ENCODE results near the gene S1PR2.
"Not testable (repeated sequence)": the region's sequence is repeated elsewhere in the genome, so short reads cannot be mapped to it uniquely, and the experiment has no call there.

Gene S1PR2

GRCh38 chr19:10203686-10204085 lies 27.4 kb downstream of the S1PR2 start:
- TF ChIP-seq, protein P1, sequence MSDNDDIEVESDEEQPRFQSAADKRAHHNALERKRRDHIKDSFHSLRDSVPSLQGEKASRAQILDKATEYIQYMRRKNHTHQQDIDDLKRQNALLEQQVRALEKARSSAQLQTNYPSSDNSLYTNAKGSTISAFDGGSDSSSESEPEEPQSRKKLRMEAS (IDR thresholded peaks at IDR 0.05; ENCODE audit: low read depth, low read length): no peak
- TF ChIP-seq POLR2A (IDR thresholded peaks at IDR 0.05; ENCODE audit: extremely low read depth, insufficient read length) (no peak), CTCF (IDR thresholded peaks at IDR 0.05; ENCODE audit: low read depth, low read length) (no peak), MYC (IDR thresholded peaks at IDR 0.05; ENCODE audit: low read depth, low read length) (no peak)
- H3K4me3 ChIP-seq (ENCODE audit: low read depth, low read length): no peak overlapping the region
- no peak for DNase-seq (ENCODE audit: low read depth)

- no peak overlapping the region for H3K4me3 ChIP-seq (ENCODE audit: low read depth, low read length)
- no peak for DNase-seq (ENCODE audit: low read depth)
Measured at GRCh38 chr19:10201176-10201575, 30.0 kb downstream of the S1PR2 start.

DNA sequence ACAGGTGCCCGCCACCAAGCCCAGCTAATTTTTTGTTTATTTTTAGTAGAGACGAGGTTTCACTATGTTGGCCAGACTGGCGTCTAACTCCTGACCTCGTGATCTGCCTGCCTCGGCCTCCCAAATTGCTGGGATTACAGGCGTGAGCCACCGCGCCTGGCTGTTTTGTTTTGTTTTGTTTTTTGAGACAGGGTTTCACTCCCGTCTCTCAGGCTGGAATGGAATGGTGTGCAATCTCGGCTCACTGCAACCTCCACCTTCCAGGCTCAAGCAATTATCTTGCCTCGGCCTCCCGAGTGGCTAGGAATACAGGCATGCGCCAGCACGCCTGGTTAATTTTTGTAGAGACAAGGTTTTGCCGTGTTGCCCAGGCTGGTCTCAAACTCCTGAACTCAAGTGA lies 31.0 kb downstream of the S1PR2 start:
- not testable (repeated sequence) for H3K4me3 ChIP-seq (ENCODE audit: low read depth, low read length)

More at GRCh38 chr19:10201176-10201575, 30.0 kb downstream of the S1PR2 start:
- TF ChIP-seq MYC (IDR thresholded peaks at IDR 0.05; ENCODE audit: low read depth, low read length) (no peak), CTCF (IDR thresholded peaks at IDR 0.05; ENCODE audit: low read depth, low read length) (no peak), POLR2A (IDR thresholded peaks at IDR 0.05; ENCODE audit: extremely low read depth, insufficient read length) (no peak)
- TF ChIP-seq, protein P1 (IDR thresholded peaks at IDR 0.05; ENCODE audit: low read depth, low read length): no peak

GRCh38 chr19:10198889-10199644 lies 32.1 kb downstream of the S1PR2 start:
- peak; percentile 63 for DNase-seq (ENCODE audit: low read depth)
- H3K4me3 ChIP-seq (ENCODE audit: low read depth, low read length): not testable (repeated sequence)

More for the DNA sequence above, 31.0 kb downstream of the S1PR2 start:
- not testable (repeated sequence) for DNase-seq (ENCODE audit: low read depth)

- DNase-seq (ENCODE audit: low read depth): no peak
- peak; percentile 12 for TF ChIP-seq POLR2A (IDR thresholded peaks at IDR 0.05; ENCODE audit: extremely low read depth, insufficient read length)
- TF ChIP-seq CTCF (IDR thresholded peaks at IDR 0.05; ENCODE audit: low read depth, low read length): no peak
- H3K4me3 ChIP-seq (ENCODE audit: low read depth, low read length): peak overlapping the region; percentile 88
Measured at GRCh38 chr19:10195199-10195519, 36.0 kb downstream of the S1PR2 start.

- TF ChIP-seq MYC (IDR thresholded peaks at IDR 0.05; ENCODE audit: low read depth, low read length) (peak; percentile 87), CTCF (IDR thresholded peaks at IDR 0.05; ENCODE audit: low read depth, low read length) (no peak), POLR2A (IDR thresholded peaks at IDR 0.05; ENCODE audit: extremely low read depth, insufficient read length) (peak; percentile 100)
- TF ChIP-seq, protein P1 (IDR thresholded peaks at IDR 0.05; ENCODE audit: low read depth, low read length): peak; percentile 93
- DNase-seq (ENCODE audit: low read depth): peak; percentile 100
- H3K4me3 ChIP-seq (ENCODE audit: low read depth, low read length): peak within 1 kb of the TSS; percentile 88
Measured at GRCh38 chr19:10194500-10195198, 36.5 kb downstream of the S1PR2 start, which contains the start of gene DNMT1. DNMT1 (minus strand) TSS chr19:10194953; CDS start chr19:10194899, 54 bp downstream.
